Measurements from ENCODE around the gene TCF7. TPM values are rescaled to one million over a fixed set of nuclear protein-coding genes. Genes with fewer than 3 reads are reported as not detected.

The TCF7 gene
- total RNA-seq, 1 experiment from 2014 or later: 18.2 TPM

DNA sequence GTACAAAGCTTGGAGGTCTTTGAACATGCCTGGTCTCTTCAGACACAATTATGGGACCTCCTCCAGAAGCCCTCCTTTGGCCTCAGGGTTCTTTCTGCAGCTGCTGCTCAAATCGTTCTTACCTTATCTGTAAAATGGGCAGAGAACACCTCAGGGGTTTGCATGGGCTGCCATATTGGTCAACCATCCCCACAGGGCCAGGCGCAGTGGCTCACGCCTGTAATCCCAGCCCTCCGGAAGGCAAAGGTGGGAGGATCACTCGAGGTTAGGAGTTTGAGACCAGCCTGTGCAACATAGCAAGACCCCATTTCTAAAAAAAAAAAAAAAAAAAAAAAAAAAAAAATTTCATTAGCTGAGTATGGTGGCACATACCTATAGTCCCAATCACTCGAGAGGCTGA, 29.1 kb upstream of the TCF7 start:
- Histone ChIP-seq H3K27ac (ENCODE audit: insufficient read length, low read depth, low read length) (no peak overlapping the region), H3K18ac (ENCODE audit: insufficient read length, low read depth, low read length) (no peak overlapping the region), H4K20me1 (ENCODE audit: control insufficient read depth, insufficient read depth, insufficient read length) (no peaks in the 10 kb centered on the region), H3K4me2 (ENCODE audit: insufficient read depth, insufficient read length, low read length) (no peak overlapping the region), H2BK5ac (ENCODE audit: insufficient read length, low read length) (no peak overlapping the region), H2AFZ (ENCODE audit: low read length) (no peak overlapping the region), H3K79me2 (ENCODE audit: insufficient read depth, low read length) (no peaks in the 10 kb centered on the region), H2BK20ac (ENCODE audit: low read depth, low read length, poor library complexity, severe bottlenecking) (no peak overlapping the region), H3K23ac (ENCODE audit: insufficient read length, low read depth, low read length) (no peak overlapping the region), H4K5ac (ENCODE audit: insufficient read length, low read depth, low read length) (no peak overlapping the region), H2BK120ac (ENCODE audit: low read depth, low read length, poor library complexity, severe bottlenecking) (no peak overlapping the region), H4K8ac (replicated peaks; ENCODE audit: insufficient read length, low read depth, low read length) (no peak overlapping the region), H3K27me3 (ENCODE audit: insufficient read depth, low read length) (no peaks in the 10 kb centered on the region), H2AK5ac (ENCODE audit: insufficient read length, low read length) (no peak overlapping the region), H3K9me3 (ENCODE audit: control insufficient read depth, low read depth, low read length) (no peaks in the 10 kb centered on the region), H3K9ac (ENCODE audit: extremely low read depth, insufficient read length, low read length) (no peak overlapping the region), H3K56ac (ENCODE audit: insufficient read length, low read depth, low read length) (no peak overlapping the region), H3K4ac (ENCODE audit: low read depth, low read length) (no peak overlapping the region), H3K79me1 (ENCODE audit: insufficient read depth, low read depth, low read length, poor library complexity, severe bottlenecking) (no peaks in the 10 kb centered on the region), H3K4me1 (ENCODE audit: insufficient read depth, low read length) (0 out of 2 replicates have a peak, but pooled peaks cover 3% of the 10 kb centered on the region), H4K91ac (ENCODE audit: insufficient read length, low read depth, low read length) (no peak overlapping the region), H3K23me2 (ENCODE audit: insufficient read length, low read depth, low read length, poor library complexity, severe bottlenecking) (no peaks in the 10 kb centered on the region), H2BK15ac (ENCODE audit: low read depth, low read length) (no peak overlapping the region), H3K14ac (ENCODE audit: insufficient read depth, low read length) (no peak overlapping the region), H3T11ph (ENCODE audit: low read length) (no peak overlapping the region), H2BK12ac (ENCODE audit: insufficient read length, low read depth, low read length) (no peak overlapping the region)
- TF ChIP-seq, protein P1, sequence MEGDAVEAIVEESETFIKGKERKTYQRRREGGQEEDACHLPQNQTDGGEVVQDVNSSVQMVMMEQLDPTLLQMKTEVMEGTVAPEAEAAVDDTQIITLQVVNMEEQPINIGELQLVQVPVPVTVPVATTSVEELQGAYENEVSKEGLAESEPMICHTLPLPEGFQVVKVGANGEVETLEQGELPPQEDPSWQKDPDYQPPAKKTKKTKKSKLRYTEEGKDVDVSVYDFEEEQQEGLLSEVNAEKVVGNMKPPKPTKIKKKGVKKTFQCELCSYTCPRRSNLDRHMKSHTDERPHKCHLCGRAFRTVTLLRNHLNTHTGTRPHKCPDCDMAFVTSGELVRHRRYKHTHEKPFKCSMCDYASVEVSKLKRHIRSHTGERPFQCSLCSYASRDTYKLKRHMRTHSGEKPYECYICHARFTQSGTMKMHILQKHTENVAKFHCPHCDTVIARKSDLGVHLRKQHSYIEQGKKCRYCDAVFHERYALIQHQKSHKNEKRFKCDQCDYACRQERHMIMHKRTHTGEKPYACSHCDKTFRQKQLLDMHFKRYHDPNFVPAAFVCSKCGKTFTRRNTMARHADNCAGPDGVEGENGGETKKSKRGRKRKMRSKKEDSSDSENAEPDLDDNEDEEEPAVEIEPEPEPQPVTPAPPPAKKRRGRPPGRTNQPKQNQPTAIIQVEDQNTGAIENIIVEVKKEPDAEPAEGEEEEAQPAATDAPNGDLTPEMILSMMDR (conservative IDR thresholded peaks at IDR 0.05): no peak
- WGBS (ENCODE audit: extremely low coverage, insufficient read length, low lambda C conversion rate): no CpG with 5 or more reads among the region's 6 CpGs
- Mint-ChIP-seq H3K4me3 (no peak overlapping the region), H3K4me1 (peaks cover 10 to 11% of the 10 kb centered on the region in 2 experiments), H3K27ac (no peak overlapping the region), H3K27me3 (ENCODE audit: low read depth) (peaks cover 12% of the 10 kb centered on the region), H3K9me3 (no peaks in the 10 kb centered on the region), H3K36me3 (ENCODE audit: insufficient read depth in 1 of 3, low read depth in 3 of 3) (no peaks in the 10 kb centered on the region)
- no peak for DNase-seq

Data from H9 (cell line).